Heart left ventricle (tissue), 16 donors: ENCODE data around the gene DNAJC27. TPM values are rescaled to one million over a fixed set of nuclear protein-coding genes. Genes with fewer than 3 reads are reported as not detected.
A peak's percentile ranks its signal among the peaks of the same experiment; 100 is the strongest.

ENCODE experiments used
- ATAC-seq, 4 donors: fragments of 200-7000 bp; cut with Tn5 transposase; one replicate each; pipeline ENCODE4 v1.9.1; 2020 to 2022; ENCODE audit warnings: moderate library complexity in 4 of 4, mild to moderate bottlenecking in 3 of 4, moderate number of reproducible peaks in 1 of 4
- DNase-seq, 5 donors: peaks; one replicate each; pipeline ENCODE4 v3.0.0-alpha.2; 2020
- H3K27ac ChIP-seq, 12 donors: fragments of 200-600 bp; sonication (generic) in 4 of 12; one replicate each; pipeline versions ENCODE4 v1.5.0 to v1.8.0; 2016 to 2022; ENCODE audit warnings: mild to moderate bottlenecking in 2 of 12
- H3K27me3 ChIP-seq, 9 donors: fragments of 200-600 bp; sonication (generic) in 2 of 9; one replicate each; pipeline versions ENCODE4 v1.5.1 to v1.8.0; 2016 to 2022; ENCODE audit warnings: mild to moderate bottlenecking in 3 of 9
- H3K36me3 ChIP-seq, 9 donors: fragments of 200-600 bp; sonication (generic) in 2 of 9; one replicate each; pipeline versions ENCODE4 v1.5.0 to v1.8.0; 2018 to 2022; ENCODE audit warnings: mild to moderate bottlenecking in 2 of 9
- H3K4me1 ChIP-seq, 12 donors: fragments of 200-600 bp; sonication (generic) in 4 of 12; one replicate each; pipeline versions ENCODE4 v1.5.0 to v1.8.0; 2016 to 2022; ENCODE audit warnings: mild to moderate bottlenecking in 3 of 12
- H3K4me3 ChIP-seq, 12 donors: fragments of 200-600 bp; sonication (generic) in 4 of 12; one replicate each; pipeline versions ENCODE4 v1.5.0 to v1.8.0; 2017 to 2022; ENCODE audit warnings: mild to moderate bottlenecking in 9 of 12, moderate library complexity in 4 of 12
- H3K9me3 ChIP-seq, 12 donors: fragments of 200-600 bp; sonication (generic) in 4 of 12; one replicate each; pipeline versions ENCODE4 v1.5.0 to v1.8.0; 2016 to 2022; ENCODE audit warnings: mild to moderate bottlenecking in 1 of 12
- CTCF ChIP-seq, 12 donors: fragments of 200-600 bp; sonication (generic) in 4 of 12; IDR thresholded peaks; one replicate each; pipeline versions ENCODE4 v1.5.0 to v1.8.0; 2018 to 2022; ENCODE audit warnings: antibody characterized with exemption in 12 of 12, mild to moderate bottlenecking in 5 of 12
- POLR2A ChIP-seq, 2 donors: fragments of 450-650 bp; IDR thresholded peaks; one replicate each; pipeline ENCODE4 v1.6.1; 2017; ENCODE audit warnings: antibody characterized with exemption in 2 of 2, mild to moderate bottlenecking in 2 of 2, moderate library complexity in 2 of 2
- WGBS, 4 donors: extraction: QIAGEN DNeasy Blood & Tissue Kit in 2 of 4; methylation state at CpG; one replicate each; pipeline versions ENCODE4 v1.1.5 to v1.1.7; 2013 to 2018; 5-methylcytosine and 5-hydroxymethylcytosine counted together
- intact Hi-C, 10 donors: fragments of 100-400 bp; cut with DNase I; formaldehyde crosslinking; loops; one replicate each; pipeline versions ENCODE4 v1.11.1 to v1.14.2; 2022
- polyA plus RNA-seq, 2 donors: library from polyadenylated mRNA; stranded (reverse); fragments of 200-250 nt; gene quantifications; one replicate each; pipeline ENCODE4 v1.2.3, GENCODE V29; 2013
- total RNA-seq, 9 donors: library from RNA; depleted of rRNA in 2 of 9; stranded (reverse); fragments of >200 nt in 2 of 9; fragmentation: NEBNext Ultra II Directional in 3 of 9; extraction: Animal tissue kit (Norgen Biotek cat#: 25700) in 3 of 9; gene quantifications; one replicate each; pipeline versions ENCODE4 v1.1.0 to v1.2.4, GENCODE V29; 2016 to 2023
- donor health status: ischemic (EF 13 %, LVEDD 7.1; RV severe dilation, severe dysfunction).
- donor health status: healthy with polysubstance abuse.
- donor health status: DM: no; HTN: yes; CAD: no.
- donor health status: DM: no; HTN: no; CAD: no.
- donor health status: ischemic (EF 25% LVEDD 6.9; RV normal size, moderate dysfunction).
- donor health status: ischemic (EF 25% LVEDD 5.7; RV mildly dilated, moderate dysfunction).
- donor health status: healthy.
- donor health status: DM: yes; HTN: yes; CAD: no.
- donor health status: ischemic (EF 35%, LVEDD 5.7; RV mildly dilated, moderate dysfunction).
- donor health status: nonischemic (EF 11% LVEDD 7.7; RV severe dilation, severe dysfunction).
- donor health status: DM: yes; HTN: yes; CAD: no.
- donor health status: PGD.
- donor health status: ischemic (EF 29% LVEDD 5.4; RV normal size, mild dysfunction).
- donor health status: nonischemic (EF 23%, LVEDD 6.1; RV moderate dilation, normal function).

Gene DNAJC27
- total and polyA plus RNA-seq, 11 donors = 4.3 to 13.6 (median 8.7) TPM

GRCh38 chr2:24913911-24914310, 57.8 kb downstream of the DNAJC27 start:
- peaks cover 0 to 24% (median 0%) of the 10 kb centered on the region in 12 donors for H3K4me1 ChIP-seq
- 83 to 92% (median 88%) methylated on average over 7 to 9 of the region's 9 CpGs for WGBS, 4 donors
- no peak overlapping the region for H3K27ac ChIP-seq
- TF ChIP-seq CTCF (IDR thresholded peaks at IDR 0.05) = no peak
- no peak for TF ChIP-seq POLR2A (IDR thresholded peaks at IDR 0.05)
- DNase-seq (no peak), ATAC-seq (no peak)
- peak overlapping the region in 1 of 12 donors; percentile 11 for H3K4me3 ChIP-seq
- no peaks in the 10 kb centered on the region for H3K27me3 ChIP-seq
- peaks cover 0 to 11% (median 2%) of the 10 kb centered on the region in 12 donors for H3K9me3 ChIP-seq
- intact Hi-C loops = no loop called here
- peaks cover 0 to 3% (median 0%) of the 10 kb centered on the region in 9 donors for H3K36me3 ChIP-seq

- ATAC-seq (no peak), DNase-seq (no peak)
- WGBS, 4 donors = 73 to 84% (median 81%) methylated on average over 10 of the region's 10 CpGs
- H3K36me3 ChIP-seq = peaks cover 0 to 3% (median 0%) of the 10 kb centered on the region in 9 donors
- no peaks in the 10 kb centered on the region for H3K27me3 ChIP-seq
- intact Hi-C loops = no loop called here
- peaks cover 0 to 11% (median 2%) of the 10 kb centered on the region in 12 donors for H3K9me3 ChIP-seq
- no peak overlapping the region for H3K27ac ChIP-seq
- TF ChIP-seq CTCF (IDR thresholded peaks at IDR 0.05) = no peak
- H3K4me1 ChIP-seq = peaks cover 0 to 17% (median 0%) of the 10 kb centered on the region in 12 donors
- H3K4me3 ChIP-seq = no peak overlapping the region
Observed at GRCh38 chr2:24912986-24913385, 58.8 kb downstream of the DNAJC27 start.

DNA sequence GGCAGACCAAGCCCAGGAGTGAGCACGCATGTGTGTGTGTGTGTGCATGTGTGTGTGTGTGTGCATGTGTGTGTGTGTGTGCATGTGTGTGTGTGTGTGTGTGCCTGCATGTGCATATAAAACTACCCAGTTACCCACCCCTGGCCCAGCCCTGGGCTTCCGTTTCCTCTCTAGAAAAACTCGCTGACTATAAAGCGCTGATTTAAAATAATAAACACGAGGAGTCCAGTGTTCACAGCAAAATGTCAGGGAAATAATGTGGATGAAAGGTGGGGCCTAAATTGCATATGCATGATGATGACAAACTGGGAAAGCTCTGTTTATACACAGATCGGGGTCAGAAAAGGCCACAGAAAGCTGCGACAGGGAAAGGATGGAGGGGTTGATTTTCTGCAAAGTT, 59.2 kb downstream of the DNAJC27 start:
- intact Hi-C loops = no loop called here
- Histone ChIP-seq H3K4me3 (no peak overlapping the region), H3K27me3 (no peaks in the 10 kb centered on the region), H3K9me3 (peaks cover 0 to 11% (median 2%) of the 10 kb centered on the region in 12 donors), H3K27ac (no peak overlapping the region), H3K36me3 (peaks cover 0 to 3% (median 0%) of the 10 kb centered on the region in 9 donors), H3K4me1 (peaks cover 0 to 15% (median 0%) of the 10 kb centered on the region in 12 donors)
- 83 to 87% (median 86%) methylated on average over 7 of the region's 7 CpGs for WGBS, 4 donors
- ATAC-seq (no peak), DNase-seq (no peak)
- TF ChIP-seq CTCF (IDR thresholded peaks at IDR 0.05) (no peak), POLR2A (IDR thresholded peaks at IDR 0.05) (no peak)

- H3K27me3 ChIP-seq = no peaks in the 10 kb centered on the region
- no peak overlapping the region for H3K4me3 ChIP-seq
- DNase-seq (no peak), ATAC-seq (no peak)
- peaks cover 0 to 11% (median 2%) of the 10 kb centered on the region in 12 donors for H3K9me3 ChIP-seq
- H3K27ac ChIP-seq = no peak overlapping the region
- TF ChIP-seq POLR2A (IDR thresholded peaks at IDR 0.05) (no peak), CTCF (IDR thresholded peaks at IDR 0.05) (no peak)
- WGBS, 4 donors = 96 to 99% (median 99%) methylated on average over 3 of the region's 3 CpGs
- H3K4me1 ChIP-seq = no peaks in the 10 kb centered on the region
- peaks cover 0 to 3% (median 0%) of the 10 kb centered on the region in 9 donors for H3K36me3 ChIP-seq
- intact Hi-C loops = no loop called here
Observed at GRCh38 chr2:24910245-24910644, 61.5 kb downstream of the DNAJC27 start.
